ENCODE results near the gene GREB1L. TPM values are rescaled to one million over a fixed set of nuclear protein-coding genes. Genes with fewer than 3 reads are reported as not detected.

Gene GREB1L
- total and polyA plus RNA-seq, 10 of the 15 experiments (the other 5 are each of a cell fraction or from before 2014, with no cell fraction given) = under 0.01 to 0.11 (median 0.03) TPM; not detected in 1

GRCh38 chr18:21289827-21290226 lies 47.8 kb downstream of the GREB1L start:
- intact Hi-C loops (cut with micrococcal nuclease; ENCODE audit: unreplicated experiment) = no loop called here
- Histone ChIP-seq H3K4me1 (ENCODE audit: control insufficient read depth, insufficient read depth, low read length) (no peaks in the 10 kb centered on the region), H3K79me2 (ENCODE audit: control insufficient read depth, insufficient read depth, low read length) (no peaks in the 10 kb centered on the region), H3K27me3 (replicated peaks in 1 of 2; ENCODE audit: control insufficient read depth in 2 of 2, insufficient read depth in 2 of 2, low read length in 1 of 2) (peaks cover 0 to 1% of the 10 kb centered on the region in 2 experiments; a peak in 2 of 4 replicates), H3K4me3 (no peak overlapping the region), H3K9ac (ENCODE audit: control insufficient read depth, insufficient read depth, low read length) (no peak overlapping the region), H3K27ac (ENCODE audit: control insufficient read depth, insufficient read depth) (no peak overlapping the region), H3K36me3 (ENCODE audit: control insufficient read depth in 2 of 2, insufficient read depth in 2 of 2, low read length in 1 of 2) (no peaks in the 10 kb centered on the region), H2AFZ (ENCODE audit: control insufficient read depth, low read depth, low read length) (no peak overlapping the region), H3K4me2 (ENCODE audit: control insufficient read depth, insufficient read depth) (no peak overlapping the region), H4K20me1 (ENCODE audit: control insufficient read depth, insufficient read depth) (no peaks in the 10 kb centered on the region), H3K9me3 (replicated peaks; ENCODE audit: control insufficient read depth, insufficient read depth, low read length) (no peaks in the 10 kb centered on the region)
- ChIA-PET POLR2A (no interaction called here), CTCF (no interaction called here), RAD21 (ENCODE audit: unreplicated experiment) (no interaction called here), SMC1A (ENCODE audit: uncharacterized antibody, unreplicated experiment) (no interaction called here)
- in situ Hi-C loops (cut with MboI) = no loop called here
- FAIRE-seq = no peak
- no peak for TF ChIP-seq CBFB (IDR thresholded peaks at IDR 0.05; ENCODE audit: low read depth)
- TF ChIP-seq HDAC2 (IDR thresholded peaks at IDR 0.05) = no peak
- no peak for TF ChIP-seq USF1 (IDR thresholded peaks at IDR 0.05; ENCODE audit: borderline replicate concordance, extremely low read length, insufficient read depth, low read depth, low read length)
- TF ChIP-seq IRF5 (IDR thresholded peaks at IDR 0.05; ENCODE audit: borderline replicate concordance) = no peak
- TF ChIP-seq RFX5 (IDR thresholded peaks at IDR 0.05; ENCODE audit: low read depth, low read length) = no peak
- TF ChIP-seq JUNB (IDR thresholded peaks at IDR 0.05) = no peak
- no peak for TF ChIP-seq NR2C1 (IDR thresholded peaks at IDR 0.05)
- no peak for TF ChIP-seq CBX5 (IDR thresholded peaks at IDR 0.05; ENCODE audit: low read depth)
- no peak for TF ChIP-seq NFIC (IDR thresholded peaks at IDR 0.05; ENCODE audit: low read depth, low read length)
- TF ChIP-seq ZNF24 (IDR thresholded peaks at IDR 0.05) = no peak
- no peak for TF ChIP-seq SP1 (IDR thresholded peaks at IDR 0.05; ENCODE audit: low read depth, low read length)
- no peak for TF ChIP-seq PML (IDR thresholded peaks at IDR 0.05; ENCODE audit: low read length)
- TF ChIP-seq MYC (IDR thresholded peaks at IDR 0.05; ENCODE audit: insufficient read depth, insufficient read length, insufficient replicate concordance, low read length, severe bottlenecking) = no peak
- TF ChIP-seq BACH1 (IDR thresholded peaks at IDR 0.05; ENCODE audit: borderline replicate concordance) = no peak
- TF ChIP-seq ZNF274 (IDR thresholded peaks at IDR 0.05; ENCODE audit: insufficient read depth, insufficient read length) = no peak
- no peak for TF ChIP-seq E2F8 (IDR thresholded peaks at IDR 0.05; ENCODE audit: low read depth, partially characterized antibody)
- no peak for TF ChIP-seq EGR1 (IDR thresholded peaks at IDR 0.05; ENCODE audit: borderline replicate concordance in 1 of 2, low read depth in 2 of 2, low read length in 2 of 2)
- WGBS (ENCODE audit: insufficient coverage, insufficient replicate concordance, low lambda C conversion rate, missing lambda C conversion rate) = 2% methylated on average over 3 of the region's 3 CpGs
- no peak for ATAC-seq
- no peak for DNase-seq (ENCODE audit: low read depth, low spot score)
- no TSS peak for BruUV-seq (replicated peaks)

Data from GM12878 (cell line).